ENCODE data around the gene SNX3.

The SNX3 gene

DNA sequence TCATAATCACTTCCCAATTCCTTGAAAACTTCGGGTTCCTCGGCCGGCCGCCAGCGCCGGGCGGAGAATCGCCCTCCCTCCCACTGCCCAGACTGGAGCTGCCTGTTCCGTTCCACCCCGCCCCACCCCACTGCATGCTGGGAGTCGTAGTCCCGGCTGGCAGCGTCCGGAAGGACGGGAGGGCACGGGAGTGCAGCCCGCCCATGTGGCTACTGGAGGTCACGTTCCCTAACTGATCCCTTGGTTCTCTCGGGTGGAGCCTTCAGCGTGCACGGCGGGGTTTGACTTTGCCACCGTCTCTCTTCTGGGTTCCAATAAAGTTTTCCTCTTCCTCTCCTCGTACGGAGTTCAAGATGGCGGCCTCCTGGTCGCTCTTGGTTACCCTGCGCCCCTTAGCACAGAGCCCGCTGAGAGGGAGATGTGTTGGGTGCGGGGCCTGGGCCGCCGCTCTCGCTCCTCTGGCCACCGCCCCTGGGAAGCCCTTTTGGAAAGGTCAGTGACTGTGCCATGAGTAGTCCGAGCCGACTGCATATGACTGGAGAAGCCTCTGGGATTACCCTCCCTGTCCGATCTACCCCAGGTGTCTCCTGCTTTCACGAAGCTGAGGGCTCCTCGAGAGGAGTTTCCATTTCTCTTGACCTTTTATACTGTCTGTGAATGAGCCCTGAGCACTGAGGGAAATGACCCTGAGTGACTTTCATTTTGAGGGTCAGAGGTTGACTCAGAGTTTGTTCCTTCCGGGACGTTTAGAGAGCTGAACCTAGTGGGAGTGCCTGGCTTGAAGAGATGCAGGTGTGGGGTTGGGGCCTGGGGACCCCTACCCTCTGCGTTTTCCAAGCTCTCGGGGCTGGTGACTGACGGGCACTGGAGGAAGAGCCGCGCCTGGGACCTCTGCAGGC, 34.1 kb upstream of the SNX3 start, which contains the start of gene AFG1L (continued):
- TF ChIP-seq KLF7 (tag by site-specific recombination; IDR thresholded peaks at IDR 0.05; ENCODE audit: borderline replicate concordance) = no peak

DNA sequence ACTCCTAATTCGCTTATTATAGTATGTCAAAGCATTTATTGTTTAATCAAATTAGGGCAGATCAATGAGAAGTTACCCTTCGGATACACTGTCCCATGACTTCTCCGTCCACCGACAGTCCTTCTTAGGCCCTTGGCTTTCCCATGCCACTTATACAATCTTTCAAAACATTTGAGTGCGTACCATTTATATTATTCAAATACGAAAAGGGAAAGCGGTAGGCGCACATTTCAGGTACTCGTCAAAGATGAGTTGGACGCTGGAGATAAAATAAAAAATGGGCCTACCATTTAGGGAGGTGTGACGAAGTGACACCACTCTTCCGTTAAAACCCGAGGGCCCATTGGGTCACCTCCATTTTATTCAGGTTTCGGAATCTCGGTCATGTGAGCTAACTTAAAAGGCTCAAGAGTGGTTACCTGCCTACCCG, 33.5 kb upstream of the SNX3 start:
- ChIA-PET POLR2A (interaction anchor here (0.5 to 2.0 kb wide), 8 partner anchors 9 to 800 kb away, joined by 3 to 19 read pairs (median 4); partner anchors contain the start of genes SEC63, SESN1 and SNX3), CTCF (interaction anchor here (0.6 to 0.7 kb wide), 2 partner anchors 208 to 314 kb away, joined by 3 to 4 read pairs; no protein-coding TSS in a partner anchor)
- no peaks in the 10 kb centered on the region for H3K36me3 ChIP-seq (ENCODE audit: control insufficient read depth in 2 of 2, insufficient read depth in 1 of 2, low read length in 2 of 2)
- H3K9me3 ChIP-seq (ENCODE audit: control insufficient read depth, insufficient read depth, low read depth, low read length) = no peaks in the 10 kb centered on the region
- H3K4me3 ChIP-seq (ENCODE audit: low read depth, low read length) = peak overlapping the region; percentile 85
- H3K27ac ChIP-seq (ENCODE audit: extremely low read depth, low read depth, low read length) = peak overlapping the region; percentile 77
- H3K4me1 ChIP-seq (ENCODE audit: control insufficient read depth, insufficient read depth, low read length) = 0 out of 2 replicates have a peak, but pooled peaks cover 3% of the 10 kb centered on the region
- TF ChIP-seq, protein P1, sequence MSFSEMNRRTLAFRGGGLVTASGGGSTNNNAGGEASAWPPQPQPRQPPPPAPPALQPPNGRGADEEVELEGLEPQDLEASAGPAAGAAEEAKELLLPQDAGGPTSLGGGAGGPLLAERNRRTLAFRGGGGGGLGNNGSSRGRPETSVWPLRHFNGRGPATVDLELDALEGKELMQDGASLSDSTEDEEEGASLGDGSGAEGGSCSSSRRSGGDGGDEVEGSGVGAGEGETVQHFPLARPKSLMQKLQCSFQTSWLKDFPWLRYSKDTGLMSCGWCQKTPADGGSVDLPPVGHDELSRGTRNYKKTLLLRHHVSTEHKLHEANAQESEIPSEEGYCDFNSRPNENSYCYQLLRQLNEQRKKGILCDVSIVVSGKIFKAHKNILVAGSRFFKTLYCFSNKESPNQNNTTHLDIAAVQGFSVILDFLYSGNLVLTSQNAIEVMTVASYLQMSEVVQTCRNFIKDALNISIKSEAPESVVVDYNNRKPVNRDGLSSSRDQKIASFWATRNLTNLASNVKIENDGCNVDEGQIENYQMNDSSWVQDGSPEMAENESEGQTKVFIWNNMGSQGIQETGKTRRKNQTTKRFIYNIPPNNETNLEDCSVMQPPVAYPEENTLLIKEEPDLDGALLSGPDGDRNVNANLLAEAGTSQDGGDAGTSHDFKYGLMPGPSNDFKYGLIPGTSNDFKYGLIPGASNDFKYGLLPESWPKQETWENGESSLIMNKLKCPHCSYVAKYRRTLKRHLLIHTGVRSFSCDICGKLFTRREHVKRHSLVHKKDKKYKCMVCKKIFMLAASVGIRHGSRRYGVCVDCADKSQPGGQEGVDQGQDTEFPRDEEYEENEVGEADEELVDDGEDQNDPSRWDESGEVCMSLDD (tag by site-specific recombination; IDR thresholded peaks at IDR 0.05) = no peak
- no peak for TF ChIP-seq ZNF777 (tag by site-specific recombination; IDR thresholded peaks at IDR 0.05; ENCODE audit: borderline replicate concordance)
- no peak for TF ChIP-seq ZNF501 (tag by site-specific recombination; IDR thresholded peaks at IDR 0.05)
- TF ChIP-seq ZNF239 (tag by site-specific recombination; IDR thresholded peaks at IDR 0.05) = no peak
- TF ChIP-seq, protein P2, sequence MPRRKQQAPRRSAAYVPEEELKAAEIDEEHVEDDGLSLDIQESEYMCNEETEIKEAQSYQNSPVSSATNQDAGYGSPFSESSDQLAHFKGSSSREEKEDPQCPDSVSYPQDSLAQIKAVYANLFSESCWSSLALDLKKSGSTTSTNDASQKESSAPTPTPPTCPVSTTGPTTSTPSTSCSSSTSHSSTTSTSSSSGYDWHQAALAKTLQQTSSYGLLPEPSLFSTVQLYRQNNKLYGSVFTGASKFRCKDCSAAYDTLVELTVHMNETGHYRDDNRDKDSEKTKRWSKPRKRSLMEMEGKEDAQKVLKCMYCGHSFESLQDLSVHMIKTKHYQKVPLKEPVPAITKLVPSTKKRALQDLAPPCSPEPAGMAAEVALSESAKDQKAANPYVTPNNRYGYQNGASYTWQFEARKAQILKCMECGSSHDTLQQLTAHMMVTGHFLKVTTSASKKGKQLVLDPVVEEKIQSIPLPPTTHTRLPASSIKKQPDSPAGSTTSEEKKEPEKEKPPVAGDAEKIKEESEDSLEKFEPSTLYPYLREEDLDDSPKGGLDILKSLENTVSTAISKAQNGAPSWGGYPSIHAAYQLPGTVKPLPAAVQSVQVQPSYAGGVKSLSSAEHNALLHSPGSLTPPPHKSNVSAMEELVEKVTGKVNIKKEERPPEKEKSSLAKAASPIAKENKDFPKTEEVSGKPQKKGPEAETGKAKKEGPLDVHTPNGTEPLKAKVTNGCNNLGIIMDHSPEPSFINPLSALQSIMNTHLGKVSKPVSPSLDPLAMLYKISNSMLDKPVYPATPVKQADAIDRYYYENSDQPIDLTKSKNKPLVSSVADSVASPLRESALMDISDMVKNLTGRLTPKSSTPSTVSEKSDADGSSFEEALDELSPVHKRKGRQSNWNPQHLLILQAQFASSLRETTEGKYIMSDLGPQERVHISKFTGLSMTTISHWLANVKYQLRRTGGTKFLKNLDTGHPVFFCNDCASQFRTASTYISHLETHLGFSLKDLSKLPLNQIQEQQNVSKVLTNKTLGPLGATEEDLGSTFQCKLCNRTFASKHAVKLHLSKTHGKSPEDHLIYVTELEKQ (tag by site-specific recombination; IDR thresholded peaks at IDR 0.05; ENCODE audit: borderline replicate concordance) = no peak
- no peak for TF ChIP-seq ZSCAN23 (tag by site-specific recombination; IDR thresholded peaks at IDR 0.05)
- TF ChIP-seq ZNF830 (tag by site-specific recombination; IDR thresholded peaks at IDR 0.05; ENCODE audit: low read depth) = no peak
- TF ChIP-seq, protein P3, sequence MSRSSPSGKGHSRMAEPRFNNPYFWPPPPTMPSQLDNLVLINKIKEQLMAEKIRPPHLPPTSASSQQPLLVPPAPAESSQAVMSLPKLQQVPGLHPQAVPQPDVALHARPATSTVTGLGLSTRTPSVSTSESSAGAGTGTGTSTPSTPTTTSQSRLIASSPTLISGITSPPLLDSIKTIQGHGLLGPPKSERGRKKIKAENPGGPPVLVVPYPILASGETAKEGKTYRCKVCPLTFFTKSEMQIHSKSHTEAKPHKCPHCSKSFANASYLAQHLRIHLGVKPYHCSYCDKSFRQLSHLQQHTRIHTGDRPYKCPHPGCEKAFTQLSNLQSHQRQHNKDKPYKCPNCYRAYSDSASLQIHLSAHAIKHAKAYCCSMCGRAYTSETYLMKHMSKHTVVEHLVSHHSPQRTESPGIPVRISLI (tag by site-specific recombination; IDR thresholded peaks at IDR 0.05) = no peak
- TF ChIP-seq IKZF3 (tag by site-specific recombination; IDR thresholded peaks at IDR 0.05) = peak; percentile 80; the same call in 1 of the 2 replicates
- TF ChIP-seq ZNF837 (tag by site-specific recombination; IDR thresholded peaks at IDR 0.05) = no peak
- no peak for TF ChIP-seq ZNF175 (tag by site-specific recombination; IDR thresholded peaks at IDR 0.05)
- TF ChIP-seq, protein P4, sequence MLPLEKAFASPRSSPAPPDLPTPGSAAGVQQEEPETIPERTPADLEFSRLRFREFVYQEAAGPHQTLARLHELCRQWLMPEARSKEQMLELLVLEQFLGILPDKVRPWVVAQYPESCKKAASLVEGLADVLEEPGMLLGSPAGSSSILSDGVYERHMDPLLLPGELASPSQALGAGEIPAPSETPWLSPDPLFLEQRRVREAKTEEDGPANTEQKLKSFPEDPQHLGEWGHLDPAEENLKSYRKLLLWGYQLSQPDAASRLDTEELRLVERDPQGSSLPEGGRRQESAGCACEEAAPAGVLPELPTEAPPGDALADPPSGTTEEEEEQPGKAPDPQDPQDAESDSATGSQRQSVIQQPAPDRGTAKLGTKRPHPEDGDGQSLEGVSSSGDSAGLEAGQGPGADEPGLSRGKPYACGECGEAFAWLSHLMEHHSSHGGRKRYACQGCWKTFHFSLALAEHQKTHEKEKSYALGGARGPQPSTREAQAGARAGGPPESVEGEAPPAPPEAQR (tag by site-specific recombination; IDR thresholded peaks at IDR 0.05) = no peak
- no peak for TF ChIP-seq ZNF223 (tag by site-specific recombination; IDR thresholded peaks at IDR 0.05)
- no peak for TF ChIP-seq ZNF658 (tag by site-specific recombination; IDR thresholded peaks at IDR 0.05)
- TF ChIP-seq ZNF776 (tag by site-specific recombination; IDR thresholded peaks at IDR 0.05; ENCODE audit: borderline replicate concordance) = no peak
- no peak for TF ChIP-seq TCF7L2 (IDR thresholded peaks at IDR 0.05; ENCODE audit: borderline replicate concordance, low read depth, low read length)
- no peak for TF ChIP-seq ZNF621 (tag by site-specific recombination; IDR thresholded peaks at IDR 0.05)
- no peak for TF ChIP-seq ZNF133 (tag by site-specific recombination; IDR thresholded peaks at IDR 0.05)
- no peak for TF ChIP-seq OVOL3 (tag by site-specific recombination; IDR thresholded peaks at IDR 0.05)
- TF ChIP-seq ZNF114 (tag by site-specific recombination; IDR thresholded peaks at IDR 0.05) = no peak
- no peak for TF ChIP-seq ZNF571 (tag by site-specific recombination; IDR thresholded peaks at IDR 0.05)
- TF ChIP-seq ZNF677 (tag by site-specific recombination; IDR thresholded peaks at IDR 0.05) = no peak
- no peak for TF ChIP-seq ZNF433 (tag by site-specific recombination; IDR thresholded peaks at IDR 0.05; ENCODE audit: low read depth)
- no peak for TF ChIP-seq ZNF585B (tag by site-specific recombination; IDR thresholded peaks at IDR 0.05)

Measured in HEK293 (cell line).